GF-D8 (cell line): Measurements from ENCODE around the gene RASAL2.
"Not testable (repeated sequence)": the region's sequence is repeated elsewhere in the genome, so short reads cannot be mapped to it uniquely, and the experiment has no call there.

Source experiments
- DNase-seq: peaks from one replicate; lab custom pipeline; 2025; lab: John Stamatoyannopoulos, UW

Gene RASAL2

GRCh38 chr1:178119628-178120027, 25.7 kb downstream of the RASAL2 start:
- DNase-seq, result no peak

- DNase-seq, result no peak
These were observed 26.2 kb downstream of the RASAL2 start for GRCh38 chr1:178120088-178120487.

GRCh38 chr1:178120520-178121052, 26.7 kb downstream of the RASAL2 start:
- not testable (repeated sequence) for DNase-seq

- no peak for DNase-seq
These were observed 28.0 kb downstream of the RASAL2 start for GRCh38 chr1:178121883-178122282.

- DNase-seq, result no peak
These were observed 28.4 kb downstream of the RASAL2 start for GRCh38 chr1:178122283-178122682.

GRCh38 chr1:178124115-178124514, 30.2 kb downstream of the RASAL2 start:
- DNase-seq, result no peak

GRCh38 chr1:178126261-178126660, 32.4 kb downstream of the RASAL2 start:
- no peak for DNase-seq

GRCh38 chr1:178126741-178127185, 32.9 kb downstream of the RASAL2 start:
- DNase-seq, result no peak

GRCh38 chr1:178127482-178128191, 33.7 kb downstream of the RASAL2 start:
- no peak for DNase-seq

- no peak for DNase-seq
These were observed 39.5 kb downstream of the RASAL2 start for GRCh38 chr1:178133239-178133989.

- no peak for DNase-seq
These were observed 40.2 kb downstream of the RASAL2 start for GRCh38 chr1:178134061-178134460.

- no peak for DNase-seq
These were observed 43.3 kb downstream of the RASAL2 start for GRCh38 chr1:178137238-178137637.

GRCh38 chr1:178142806-178143205, 48.9 kb downstream of the RASAL2 start:
- no peak for DNase-seq

GRCh38 chr1:178143730-178144690, 50.1 kb downstream of the RASAL2 start:
- DNase-seq, result no peak

- no peak for DNase-seq
These were observed 51.7 kb downstream of the RASAL2 start for GRCh38 chr1:178145605-178146004.

- DNase-seq, result no peak
These were observed 52.5 kb downstream of the RASAL2 start for GRCh38 chr1:178146436-178146835.

- no peak for DNase-seq
These were observed 56.7 kb downstream of the RASAL2 start for GRCh38 chr1:178150610-178151009.

- no peak for DNase-seq
These were observed 57.9 kb downstream of the RASAL2 start for GRCh38 chr1:178151831-178152230.

GRCh38 chr1:178155481-178156255, 61.8 kb downstream of the RASAL2 start:
- DNase-seq, result no peak

- DNase-seq, result no peak
These were observed 67.0 kb downstream of the RASAL2 start for GRCh38 chr1:178160736-178161475.
